Muscle of back (tissue), 11 donors: ENCODE measurements around the gene APOE. TPM values are rescaled to one million over a fixed set of nuclear protein-coding genes. Genes with fewer than 3 reads are reported as not detected.

Source experiments
- DNase-seq, 3 donors: peaks; one replicate each; pipeline versions ENCODE4 v3.0.0 to v3.0.0-alpha.2; 2013
- polyA plus RNA-seq, 10 donors: library from polyadenylated mRNA; unstranded; fragments of 120-200 nt; gene quantifications; one replicate each; pipeline ENCODE4 v1.2.1, GENCODE V29; 2013; ENCODE audit not compliant: insufficient read length in 10 of 10

The APOE gene
- polyA plus RNA-seq, 10 donors, result 24.6 to 53.3 (median 42.1) TPM

DNA sequence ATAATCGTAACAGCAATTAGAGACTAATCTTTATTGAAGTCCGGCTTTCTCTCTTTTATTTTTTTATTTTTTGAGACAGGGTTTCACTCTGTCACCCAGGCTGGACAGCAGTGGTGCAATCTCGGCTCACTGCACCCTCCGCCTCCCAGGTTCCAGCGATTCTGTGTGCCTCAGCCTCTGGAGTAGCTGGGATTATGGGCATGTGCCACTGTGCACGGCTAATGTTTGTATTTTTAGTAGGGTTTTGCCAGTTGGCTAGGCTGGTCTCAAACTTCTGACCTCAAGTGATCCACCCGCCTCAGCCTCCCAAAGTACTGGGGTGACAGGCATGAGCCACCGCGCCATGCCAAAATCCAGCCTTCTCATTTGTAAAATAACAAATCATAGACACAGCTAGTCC is 44.0 kb downstream of the APOE start:
- no peak for DNase-seq

DNA sequence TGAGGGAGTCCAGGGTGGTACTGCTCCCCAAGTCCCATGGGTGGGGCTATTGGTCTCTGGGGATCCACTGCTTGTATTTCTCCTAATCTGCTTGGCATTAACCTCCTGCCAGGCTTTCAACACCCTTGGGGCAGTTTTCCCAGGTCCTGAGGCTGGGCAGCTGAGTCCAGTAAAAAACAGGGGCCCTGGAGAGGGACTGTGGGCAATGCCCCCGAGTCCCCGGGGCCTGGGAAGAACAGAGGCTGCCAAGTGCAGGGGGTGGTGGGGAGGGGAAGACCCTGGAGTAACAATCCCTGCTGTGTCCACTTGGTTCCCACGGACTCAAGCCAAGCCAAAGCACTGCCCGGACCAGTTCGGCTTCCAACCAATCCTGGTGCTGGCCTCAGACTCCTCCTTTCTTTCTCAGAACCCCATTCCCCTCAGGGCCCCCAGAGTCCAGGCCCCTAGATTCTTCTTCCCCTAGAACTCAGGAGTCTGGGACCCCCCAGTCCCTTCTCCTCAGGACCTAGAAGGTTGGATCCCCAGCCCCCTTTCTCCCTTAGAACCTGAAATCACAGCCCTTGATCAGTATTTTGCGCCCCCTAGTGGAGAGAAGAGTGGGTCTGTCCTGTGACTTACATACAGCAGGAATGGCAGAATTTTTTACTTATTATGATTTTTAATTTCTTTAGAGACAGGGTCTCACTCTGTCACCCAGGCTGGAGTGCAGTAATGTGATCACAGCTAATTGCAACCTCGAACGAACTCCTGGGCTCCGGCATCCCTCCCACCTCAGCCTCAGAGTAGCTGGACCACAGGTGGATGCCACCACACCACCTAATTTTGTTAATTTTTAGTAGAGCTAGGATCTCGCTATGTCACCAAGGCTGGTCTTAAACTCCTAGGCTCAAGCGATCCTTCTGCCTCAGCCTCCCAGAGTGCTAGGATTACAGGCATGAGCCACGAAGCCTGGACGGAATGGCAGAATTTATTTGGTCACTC is 45.9 kb downstream of the APOE start:
- peak; percentile 64 to 85 (median 81) for DNase-seq

GRCh38 chr19:44954278-44954648 is 48.7 kb downstream of the APOE start:
- DNase-seq, result no peak

GRCh38 chr19:44954649-44955504 is 49.3 kb downstream of the APOE start, which contains the start of gene CLPTM1:
TSS of gene CLPTM1 (plus strand) at chr19:44955380. CDS start at chr19:44955396, 16 bp downstream.
- peak; percentile 97 to 99 (median 97) for DNase-seq

DNA sequence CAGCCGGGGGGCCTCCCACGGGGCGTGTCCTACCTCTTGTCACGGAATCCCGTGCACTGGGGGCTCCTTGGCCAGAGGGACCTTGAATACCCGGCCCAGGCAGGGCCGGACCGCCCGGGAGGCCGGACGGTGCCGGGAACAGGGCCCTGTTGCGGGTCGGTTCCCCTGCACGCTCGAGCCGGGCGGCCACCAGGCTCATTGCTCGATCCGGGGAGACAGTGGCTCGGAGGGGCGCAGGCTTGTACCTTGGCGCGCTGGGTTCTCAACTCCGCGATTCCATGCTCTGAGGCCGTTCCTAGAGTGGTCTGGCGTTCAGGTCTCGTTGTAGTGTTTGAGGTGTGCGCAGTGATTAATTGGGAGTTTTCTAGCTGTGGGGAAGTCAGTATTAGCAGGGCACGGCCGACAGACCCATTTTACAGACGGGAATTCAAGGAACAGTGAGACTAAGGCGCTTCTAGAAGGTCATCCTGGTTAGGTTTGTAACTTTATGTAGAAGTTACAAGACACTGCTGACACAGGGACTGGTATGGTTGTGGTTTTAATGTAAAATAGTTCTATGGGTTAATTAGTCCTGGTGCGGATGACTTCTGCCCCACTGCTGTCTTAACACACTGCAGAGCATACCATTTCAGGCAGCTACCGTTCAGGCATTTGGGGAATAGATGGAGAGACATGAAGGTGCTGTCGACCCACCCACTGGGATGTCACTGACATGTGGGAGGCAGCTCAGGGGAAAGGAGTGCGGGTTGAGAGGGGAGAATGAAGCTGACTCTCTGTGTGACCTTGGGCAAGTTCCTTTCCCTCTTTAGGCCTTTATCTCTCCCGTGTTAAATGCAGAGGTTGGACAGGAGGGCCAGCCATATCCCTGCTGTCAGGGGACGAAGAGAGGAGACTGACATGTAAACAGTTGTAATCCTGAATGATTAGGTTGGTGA is 50.2 kb downstream of the APOE start:
- DNase-seq, result no peak

DNA sequence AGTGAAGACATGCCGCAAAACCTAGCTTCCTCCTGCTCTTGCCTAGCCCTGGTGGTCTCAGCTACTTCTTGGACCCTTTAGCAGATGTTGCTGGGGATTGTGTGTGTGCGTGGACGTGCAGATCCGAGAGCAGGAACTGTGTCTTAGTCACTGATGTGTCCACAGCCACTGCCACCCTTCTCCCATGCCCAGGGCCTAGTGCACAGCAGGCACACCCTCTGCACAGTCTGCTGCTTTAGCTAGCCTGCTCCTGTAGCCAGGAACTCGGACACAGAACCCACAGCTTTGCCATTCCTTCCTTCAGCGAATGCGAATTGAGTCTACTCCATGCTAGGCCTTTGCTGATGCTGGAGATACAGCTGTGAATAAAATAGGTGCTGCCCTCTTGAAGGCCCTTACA is 51.9 kb downstream of the APOE start:
- no peak for DNase-seq

- no peak for DNase-seq
Measured at GRCh38 chr19:44958090-44958489, 52.5 kb downstream of the APOE start.

Other genes with a start within 250 kb of the APOE start
- gene CEACAM19, start 234.3 kb upstream of the APOE start, polyA plus RNA-seq, result 10 to 100 TPM in 3 of 10 donors, 1 to 10 TPM in 7; 3.8 to 13.0 (median 7.8) TPM
- gene CEACAM16, start 206.6 kb upstream of the APOE start, polyA plus RNA-seq, result 1 to 10 TPM in 1 of 10 donors, under 1 TPM in 9; 0.22 to 1.0 (median 0.49) TPM
- gene BCL3, start 157.1 kb upstream of the APOE start, polyA plus RNA-seq, result 10 to 100 TPM in 9 of 10 donors, 1 to 10 TPM in 1; 8.9 to 16.6 (median 10.5) TPM
- 1 to 10 TPM in 2 of 10 donors, under 1 TPM in 2, not detected in 6; 0.15 to 2.8 (median 0.86) TPM for gene CBLC, start 127.9 kb upstream of the APOE start, polyA plus RNA-seq
- gene BCAM, start 96.7 kb upstream of the APOE start, polyA plus RNA-seq, result 100 to 1,000 TPM; 115 to 207 (median 169) TPM
- gene NECTIN2, start 59.5 kb upstream of the APOE start, polyA plus RNA-seq, result 10 to 100 TPM; 39.4 to 57.8 (median 48.5) TPM
- gene TOMM40, start 14.5 kb upstream of the APOE start, polyA plus RNA-seq, result 10 to 100 TPM; 26.2 to 40.9 (median 31.0) TPM
- 10 to 100 TPM; 11.5 to 23.3 (median 13.7) TPM for gene APOC1, start 8.8 kb downstream of the APOE start, polyA plus RNA-seq
- not detected for gene APOC4, start 36.4 kb downstream of the APOE start, polyA plus RNA-seq
- gene APOC2, start 40.3 kb downstream of the APOE start, polyA plus RNA-seq, result 1 to 10 TPM in 1 of 10 donors, under 1 TPM in 5, not detected in 4; 0.31 to 1.5 (median 0.49) TPM
- gene CLPTM1, start 49.6 kb downstream of the APOE start, polyA plus RNA-seq, result 10 to 100 TPM; 45.6 to 58.2 (median 53.1) TPM
- gene RELB, start 95.7 kb downstream of the APOE start, polyA plus RNA-seq, result 1 to 10 TPM; 3.0 to 5.6 (median 4.5) TPM
- 10 to 100 TPM; 34.6 to 69.2 (median 44.1) TPM for gene CLASRP, start 133.2 kb downstream of the APOE start, polyA plus RNA-seq
- gene ZNF296, start 170.7 kb downstream of the APOE start, polyA plus RNA-seq, result 1 to 10 TPM in 2 of 10 donors, under 1 TPM in 7, not detected in 1; 0.34 to 1.1 (median 0.70) TPM
- 10 to 100 TPM; 14.5 to 23.9 (median 21.5) TPM for gene GEMIN7, start 173.5 kb downstream of the APOE start, polyA plus RNA-seq
- 10 to 100 TPM; 15.8 to 23.8 (median 19.4) TPM for gene PPP1R37, start 187.4 kb downstream of the APOE start, polyA plus RNA-seq